SK-N-SH (cell line): Measurements from ENCODE around the gene HLA-DMA. TPM values are rescaled to one million over a fixed set of nuclear protein-coding genes. Genes with fewer than 3 reads are reported as not detected.
A peak's percentile ranks its signal among the peaks of the same experiment; 100 is the strongest.

Experiments used
- CTCF ChIA-PET: fragments of 300-600, 350-600 bp; formaldehyde crosslinking; extraction: SDS; loops from one replicate; lab custom pipeline; 2021; lab: Yijun Ruan, JAX
- POLR2A ChIA-PET: fragments of 350-600 bp; sonication (Branson Sonifier 250); formaldehyde crosslinking; extraction: SDS; loops from one replicate; lab custom pipeline; 2020; ENCODE audit warnings: antibody characterized with exemption, inconsistent platforms; lab: Yijun Ruan, JAX
- DNase-seq: peaks from one replicate; pipeline ENCODE4 v3.0.0; 2012
- H2AFZ ChIP-seq: fragments of 200-600 bp; sonication (generic); 2 replicates; pipeline ENCODE4 v1.8.1; 2016; ENCODE audit warnings: antibody characterized with exemption, mild to moderate bottlenecking, low read depth
- H3F3A ChIP-seq: fragments of 200-600 bp; sonication (generic); replicated peaks from 2 replicates; pipeline ENCODE3; 2016; ENCODE audit warnings: antibody characterized with exemption, mild to moderate bottlenecking; ENCODE audit not compliant: insufficient read depth
- H3K27ac ChIP-seq, 2 experiments: fragments of 200-500 bp in 1 of 2; fragments of 200-600 bp in 1 of 2; sonication (Bioruptor generic) in 1 of 2; sonication (generic), shearing (Covaris generic) in 1 of 2; 2 replicates each; pipeline versions ENCODE4 v1.5.1 to v1.6.1; 2014 to 2016; ENCODE audit warnings: low read depth in 2 of 2, inconsistent platforms in 1 of 2, low read length in 1 of 2, mild to moderate bottlenecking in 1 of 2, mixed read lengths in 1 of 2
- H3K27me3 ChIP-seq: fragments of 200-600 bp; sonication (generic), shearing (Covaris generic); 2 replicates; pipeline ENCODE4 v1.6.1; 2016; ENCODE audit warnings: mixed run types; ENCODE audit not compliant: insufficient read depth
- H3K36me3 ChIP-seq, 2 experiments: fragments of 200-500 bp in 1 of 2; fragments of 200-600 bp in 1 of 2; sonication (Bioruptor generic) in 1 of 2; sonication (generic) in 1 of 2; replicated peaks in 1 of 2; 2 replicates each; pipeline versions ENCODE3 to v1.5.1; 2014 to 2016; ENCODE audit warnings: low read length in 1 of 2, mild to moderate bottlenecking in 1 of 2; ENCODE audit not compliant: insufficient read depth in 2 of 2, control insufficient read depth in 1 of 2
- H3K4me1 ChIP-seq, 2 experiments: fragments of 200-500 bp in 1 of 2; fragments of 200-600 bp in 1 of 2; sonication (Bioruptor generic) in 1 of 2; sonication (generic), shearing (Covaris generic) in 1 of 2; 2 replicates each; pipeline versions ENCODE4 v1.5.1 to v1.6.1; 2014 to 2016; ENCODE audit warnings: low read depth in 1 of 2, low read length in 1 of 2, mixed run types in 1 of 2; ENCODE audit not compliant: insufficient read depth in 2 of 2, control insufficient read depth in 1 of 2
- H3K4me2 ChIP-seq: fragments of 200-600 bp; sonication (generic), shearing (Covaris generic); 2 replicates; pipeline ENCODE4 v1.6.1; 2017; ENCODE audit warnings: mixed run types
- H3K4me3 ChIP-seq, 2 experiments: fragments of 200-500 bp in 1 of 2; fragments of 200-600 bp in 1 of 2; sonication (Bioruptor generic) in 1 of 2; sonication (generic), shearing (Covaris generic) in 1 of 2; 2 replicates each; pipeline versions ENCODE4 v1.5.1 to v1.8.1; 2014 to 2016; ENCODE audit warnings: low read depth in 2 of 2, inconsistent platforms in 1 of 2, low read length in 1 of 2, mild to moderate bottlenecking in 1 of 2, mixed read lengths in 1 of 2, moderate library complexity in 1 of 2
- H3K79me2 ChIP-seq: fragments of 200-600 bp; sonication (generic); 2 replicates; pipeline ENCODE4 v1.8.1; 2017; ENCODE audit warnings: mild to moderate bottlenecking; ENCODE audit not compliant: insufficient read depth
- H3K9ac ChIP-seq: fragments of 200-600 bp; sonication (generic); 2 replicates; pipeline ENCODE4 v1.6.1; 2017; ENCODE audit warnings: mixed run types
- H3K9me2 ChIP-seq: fragments of 200-600 bp; sonication (generic); 2 replicates; pipeline ENCODE4 v1.6.1; 2017; ENCODE audit warnings: mixed run types
- H3K9me3 ChIP-seq: fragments of 200-600 bp; sonication (generic); 2 replicates; pipeline ENCODE4 v1.6.1; 2017; ENCODE audit warnings: mixed run types, mild to moderate bottlenecking, moderate library complexity
- H4K20me1 ChIP-seq: fragments of 200-600 bp; sonication (generic); 2 replicates; pipeline ENCODE4 v1.6.1; 2017; ENCODE audit warnings: mild to moderate bottlenecking, mixed run types; ENCODE audit not compliant: insufficient read depth
- EP300 ChIP-seq, 2 experiments: IDR thresholded peaks; 2 replicates each; pipeline versions ENCODE4 v1.4.0 to v1.6.1; 2012; ENCODE audit warnings: borderline replicate concordance in 1 of 2, low read depth in 1 of 2, low read length in 1 of 2
- EZH2phosphoT487 ChIP-seq: fragments of 200-600 bp; sonication (generic); IDR thresholded peaks from 2 replicates; pipeline ENCODE4 v1.6.1; 2017; ENCODE audit warnings: low read depth, mixed run types, mild to moderate bottlenecking, antibody characterized with exemption, moderate library complexity, borderline replicate concordance
- FOSL2 ChIP-seq: IDR thresholded peaks from 2 replicates; pipeline ENCODE4 v1.4.0; 2012; ENCODE audit warnings: low read depth, mild to moderate bottlenecking, moderate library complexity, borderline replicate concordance
- NRF1 ChIP-seq: IDR thresholded peaks from 2 replicates; pipeline ENCODE4 v1.6.1; 2012; ENCODE audit warnings: low read depth, mild to moderate bottlenecking, low read length
- RAD21 ChIP-seq: IDR thresholded peaks from 2 replicates; pipeline ENCODE4 v1.6.1; 2012; ENCODE audit warnings: mild to moderate bottlenecking, low read length
- RXRA ChIP-seq: IDR thresholded peaks from 2 replicates; pipeline ENCODE4 v1.4.0; 2012; ENCODE audit warnings: low read depth, mild to moderate bottlenecking, borderline replicate concordance
- SMC3 ChIP-seq: IDR thresholded peaks from 2 replicates; pipeline ENCODE4 v1.6.1; 2012; ENCODE audit warnings: low read depth, low read length, improper control_type of control experiment
- TAF1 ChIP-seq: IDR thresholded peaks from 2 replicates; pipeline ENCODE4 v1.6.1; 2012; ENCODE audit warnings: low read depth, mild to moderate bottlenecking, low read length, moderate library complexity, borderline replicate concordance
- TCF12 ChIP-seq: IDR thresholded peaks from 2 replicates; pipeline ENCODE4 v1.4.0; 2012
- TEAD4 ChIP-seq: IDR thresholded peaks from 2 replicates; pipeline ENCODE4 v1.4.0; 2012; ENCODE audit warnings: mild to moderate bottlenecking, borderline replicate concordance; ENCODE audit not compliant: insufficient read depth
- YY1 ChIP-seq: IDR thresholded peaks from 2 replicates; pipeline ENCODE4 v1.4.0; 2012; ENCODE audit warnings: low read depth, mild to moderate bottlenecking
- WGBS: methylation state at CpG from one replicate; pipeline ENCODE4 v1.1.6; 2017; ENCODE audit warnings: low lambda C conversion rate; 5-methylcytosine and 5-hydroxymethylcytosine counted together
- polyA plus RNA-seq, 3 experiments: library from polyadenylated mRNA; depleted of rRNA; stranded (reverse); fragments of >200 nt; gene quantifications; 2 replicates each; pipeline ENCODE4 v1.2.3, GENCODE V29; 2012
- TF ChIP-seq, protein P1 (sequence below): IDR thresholded peaks from 2 replicates; pipeline ENCODE4; 2012
- TF ChIP-seq, protein P2 (sequence below): fragments of 200-600 bp; sonication (generic); IDR thresholded peaks from 2 replicates; pipeline ENCODE4 v1.6.1; 2017; ENCODE audit warnings: antibody characterized with exemption, mild to moderate bottlenecking, moderate library complexity
- TF ChIP-seq, protein P3 (sequence below): IDR thresholded peaks from 2 replicates; pipeline ENCODE4 v1.4.0; 2012; ENCODE audit warnings: low read depth, borderline replicate concordance
- TF ChIP-seq, protein P4 (sequence below): IDR thresholded peaks from 2 replicates; pipeline ENCODE4 v1.4.0; 2012; ENCODE audit warnings: low read depth, borderline replicate concordance

Gene HLA-DMA
- polyA plus RNA-seq, 1 of the 3 experiments (the other 2 are of a cell fraction), result 1.2 TPM

DNA sequence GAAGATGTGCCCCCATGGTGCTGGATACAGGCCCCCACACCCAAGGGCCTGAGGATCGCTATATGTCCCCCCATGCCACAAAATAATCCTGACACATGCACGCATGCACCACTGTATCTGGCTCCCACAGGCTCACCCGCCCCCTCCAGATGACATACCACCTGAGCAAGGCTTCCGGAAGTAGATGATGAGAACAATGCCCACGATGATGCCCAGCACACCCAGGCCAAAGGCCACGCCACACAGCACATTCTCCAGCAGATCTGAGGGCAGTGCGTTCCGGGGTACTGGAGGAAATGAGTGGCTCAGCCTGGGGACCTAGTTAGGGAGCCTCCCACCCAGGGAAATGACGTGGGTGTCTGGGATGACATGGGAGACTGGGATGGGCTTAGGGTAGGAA lies 3.8 kb downstream of the HLA-DMA start (continued):
- TF ChIP-seq, protein P1, sequence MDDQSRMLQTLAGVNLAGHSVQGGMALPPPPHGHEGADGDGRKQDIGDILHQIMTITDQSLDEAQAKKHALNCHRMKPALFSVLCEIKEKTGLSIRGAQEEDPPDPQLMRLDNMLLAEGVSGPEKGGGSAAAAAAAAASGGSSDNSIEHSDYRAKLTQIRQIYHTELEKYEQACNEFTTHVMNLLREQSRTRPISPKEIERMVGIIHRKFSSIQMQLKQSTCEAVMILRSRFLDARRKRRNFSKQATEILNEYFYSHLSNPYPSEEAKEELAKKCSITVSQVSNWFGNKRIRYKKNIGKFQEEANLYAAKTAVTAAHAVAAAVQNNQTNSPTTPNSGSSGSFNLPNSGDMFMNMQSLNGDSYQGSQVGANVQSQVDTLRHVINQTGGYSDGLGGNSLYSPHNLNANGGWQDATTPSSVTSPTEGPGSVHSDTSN, result no peak
- no peak for TF ChIP-seq TAF1
- TF ChIP-seq RXRA, result no peak
- TF ChIP-seq YY1, result no peak

DNA sequence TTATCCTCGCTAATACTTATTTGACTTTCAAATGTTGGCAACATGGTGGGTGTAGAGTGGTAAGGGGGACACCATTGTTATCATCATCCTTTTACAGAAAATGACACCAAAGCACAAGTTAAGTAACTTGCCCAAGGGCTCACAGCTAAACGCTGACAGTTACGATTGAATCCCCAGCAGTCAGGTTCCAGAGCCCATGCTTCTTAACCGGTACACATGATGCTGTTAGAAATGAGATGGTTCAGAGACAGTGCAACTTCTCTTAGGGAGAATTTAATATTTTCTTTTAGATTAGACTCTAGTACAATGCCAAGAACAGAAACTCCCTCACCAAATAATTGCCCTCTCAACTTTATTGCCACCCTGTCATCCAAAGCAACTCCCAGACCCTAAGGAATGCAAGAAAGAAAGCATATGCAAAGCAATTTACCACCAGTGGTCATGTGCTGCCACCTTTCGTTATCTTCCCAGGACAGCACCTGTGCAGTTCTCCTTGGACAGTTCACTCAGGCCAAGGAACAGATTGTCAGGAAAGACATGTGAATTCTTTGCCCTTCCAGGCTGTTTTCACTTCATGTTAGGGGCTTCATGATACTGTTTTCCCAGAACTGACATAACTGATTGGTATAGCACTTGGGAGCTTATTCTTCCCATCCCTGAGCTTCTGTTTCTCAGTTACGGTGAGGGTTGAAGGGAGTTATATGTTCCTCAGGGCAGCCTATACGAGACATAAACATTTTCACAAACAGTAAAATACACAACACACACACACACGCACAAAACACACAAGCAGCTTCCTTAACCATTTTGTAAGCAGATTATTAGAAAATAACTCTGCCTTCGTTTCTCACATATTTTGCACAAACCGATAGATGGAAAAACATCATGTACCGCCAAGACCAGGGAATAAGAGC lies 5.1 kb downstream of the HLA-DMA start:
- no peaks in the 10 kb centered on the region for H3F3A ChIP-seq
- H3K4me3 ChIP-seq, result no peak overlapping the region
- no peak overlapping the region for H3K9ac ChIP-seq
- no peaks in the 10 kb centered on the region for H3K79me2 ChIP-seq
- H3K27ac ChIP-seq, result no peak overlapping the region
- DNase-seq, result peak; percentile 21
- TF ChIP-seq, protein P2, sequence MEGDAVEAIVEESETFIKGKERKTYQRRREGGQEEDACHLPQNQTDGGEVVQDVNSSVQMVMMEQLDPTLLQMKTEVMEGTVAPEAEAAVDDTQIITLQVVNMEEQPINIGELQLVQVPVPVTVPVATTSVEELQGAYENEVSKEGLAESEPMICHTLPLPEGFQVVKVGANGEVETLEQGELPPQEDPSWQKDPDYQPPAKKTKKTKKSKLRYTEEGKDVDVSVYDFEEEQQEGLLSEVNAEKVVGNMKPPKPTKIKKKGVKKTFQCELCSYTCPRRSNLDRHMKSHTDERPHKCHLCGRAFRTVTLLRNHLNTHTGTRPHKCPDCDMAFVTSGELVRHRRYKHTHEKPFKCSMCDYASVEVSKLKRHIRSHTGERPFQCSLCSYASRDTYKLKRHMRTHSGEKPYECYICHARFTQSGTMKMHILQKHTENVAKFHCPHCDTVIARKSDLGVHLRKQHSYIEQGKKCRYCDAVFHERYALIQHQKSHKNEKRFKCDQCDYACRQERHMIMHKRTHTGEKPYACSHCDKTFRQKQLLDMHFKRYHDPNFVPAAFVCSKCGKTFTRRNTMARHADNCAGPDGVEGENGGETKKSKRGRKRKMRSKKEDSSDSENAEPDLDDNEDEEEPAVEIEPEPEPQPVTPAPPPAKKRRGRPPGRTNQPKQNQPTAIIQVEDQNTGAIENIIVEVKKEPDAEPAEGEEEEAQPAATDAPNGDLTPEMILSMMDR, result peak; percentile 61
- TF ChIP-seq RAD21 (peak; percentile 74), EP300 (IDR thresholded peaks at IDR 0.05; ENCODE audit: borderline replicate concordance in 1 of 2, low read depth in 1 of 2, low read length in 1 of 2) (no peak), SMC3 (peak; percentile 58)
- TF ChIP-seq, all 33 proteins: peak for 3
- Histone ChIP-seq H3K36me3 (no peaks in the 10 kb centered on the region), H4K20me1 (no peaks in the 10 kb centered on the region), H3K27me3 (peaks cover 14% of the 10 kb centered on the region; the same call in 1 of the 2 replicates), H2AFZ (no peak overlapping the region), H3K4me2 (no peak overlapping the region), H3K4me1 (peaks cover 0 to 2% of the 10 kb centered on the region in 2 experiments; a peak in 1 of 4 replicates), H3K9me3 (peaks cover 10% of the 10 kb centered on the region), H3K9me2 (no peaks in the 10 kb centered on the region)
- 48% methylated on average over 11 of the region's 11 CpGs for WGBS
- ChIA-PET POLR2A (interaction anchor here (1.0 kb wide), 1 partner anchor 24 kb away, joined by 3 read pairs; no protein-coding TSS in a partner anchor), CTCF (interaction anchor here (0.6 to 2.6 kb wide), 13 partner anchors 9 to 115 kb away, joined by 3 to 15 read pairs (median 3); partner anchors contain the start of gene TAP2)

DNA sequence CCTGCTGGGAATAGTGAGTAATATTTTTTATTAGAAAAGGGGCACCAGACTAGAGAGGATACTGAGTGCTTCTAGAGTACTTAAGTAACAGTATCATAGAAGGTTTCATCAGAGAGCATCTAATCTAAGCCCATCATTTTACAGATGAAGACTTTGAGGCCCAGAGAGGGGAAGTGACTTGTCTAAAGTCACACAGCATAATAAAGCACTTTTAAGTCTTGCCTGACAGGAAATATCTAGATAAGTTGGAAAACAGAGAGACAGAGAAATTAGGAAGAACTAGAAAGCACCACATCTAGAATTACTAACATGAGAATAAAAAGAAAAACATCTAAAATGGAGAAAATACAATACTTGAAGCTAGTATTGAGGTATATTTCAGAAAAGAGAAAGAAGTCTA lies 6.0 kb downstream of the HLA-DMA start:
- CTCF ChIA-PET, result interaction anchor here (0.7 to 2.6 kb wide), 7 partner anchors 9 to 63 kb away, joined by 3 to 15 read pairs (median 3); no protein-coding TSS in a partner anchor
- no peaks in the 10 kb centered on the region for H3K4me1 ChIP-seq
- no peak overlapping the region for H3K4me2 ChIP-seq
- no peak overlapping the region for H2AFZ ChIP-seq
- H3K4me3 ChIP-seq, result no peak overlapping the region
- H3K9me3 ChIP-seq, result peaks cover 6% of the 10 kb centered on the region
- H3K27ac ChIP-seq, result no peak overlapping the region
- no peak for DNase-seq
- peaks cover 18% of the 10 kb centered on the region; the same call in 1 of the 2 replicates for H3K27me3 ChIP-seq
- H3K79me2 ChIP-seq, result no peaks in the 10 kb centered on the region
- H3K36me3 ChIP-seq, result no peaks in the 10 kb centered on the region
- H3K9ac ChIP-seq, result no peak overlapping the region
- no peaks in the 10 kb centered on the region for H3F3A ChIP-seq
- POLR2A ChIA-PET, result interaction anchor here (1.0 kb wide), 1 partner anchor 25 kb away, joined by 3 read pairs; no protein-coding TSS in a partner anchor
- no peaks in the 10 kb centered on the region for H3K9me2 ChIP-seq
- no peaks in the 10 kb centered on the region for H4K20me1 ChIP-seq
- TF ChIP-seq, protein P1, result no peak
- TF ChIP-seq NRF1 (no peak), FOSL2 (no peak), SMC3 (no peak), TEAD4 (no peak), TCF12 (no peak), EZH2phosphoT487 (no peak)
- TF ChIP-seq, protein P3, sequence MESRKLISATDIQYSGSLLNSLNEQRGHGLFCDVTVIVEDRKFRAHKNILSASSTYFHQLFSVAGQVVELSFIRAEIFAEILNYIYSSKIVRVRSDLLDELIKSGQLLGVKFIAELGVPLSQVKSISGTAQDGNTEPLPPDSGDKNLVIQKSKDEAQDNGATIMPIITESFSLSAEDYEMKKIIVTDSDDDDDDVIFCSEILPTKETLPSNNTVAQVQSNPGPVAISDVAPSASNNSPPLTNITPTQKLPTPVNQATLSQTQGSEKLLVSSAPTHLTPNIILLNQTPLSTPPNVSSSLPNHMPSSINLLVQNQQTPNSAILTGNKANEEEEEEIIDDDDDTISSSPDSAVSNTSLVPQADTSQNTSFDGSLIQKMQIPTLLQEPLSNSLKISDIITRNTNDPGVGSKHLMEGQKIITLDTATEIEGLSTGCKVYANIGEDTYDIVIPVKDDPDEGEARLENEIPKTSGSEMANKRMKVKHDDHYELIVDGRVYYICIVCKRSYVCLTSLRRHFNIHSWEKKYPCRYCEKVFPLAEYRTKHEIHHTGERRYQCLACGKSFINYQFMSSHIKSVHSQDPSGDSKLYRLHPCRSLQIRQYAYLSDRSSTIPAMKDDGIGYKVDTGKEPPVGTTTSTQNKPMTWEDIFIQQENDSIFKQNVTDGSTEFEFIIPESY, result no peak
- TF ChIP-seq, protein P4, sequence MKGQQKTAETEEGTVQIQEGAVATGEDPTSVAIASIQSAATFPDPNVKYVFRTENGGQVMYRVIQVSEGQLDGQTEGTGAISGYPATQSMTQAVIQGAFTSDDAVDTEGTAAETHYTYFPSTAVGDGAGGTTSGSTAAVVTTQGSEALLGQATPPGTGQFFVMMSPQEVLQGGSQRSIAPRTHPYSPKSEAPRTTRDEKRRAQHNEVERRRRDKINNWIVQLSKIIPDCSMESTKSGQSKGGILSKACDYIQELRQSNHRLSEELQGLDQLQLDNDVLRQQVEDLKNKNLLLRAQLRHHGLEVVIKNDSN, result no peak
